ENCODE data around the gene FUT9.
"Not testable (repeated sequence)": the region's sequence is repeated elsewhere in the genome, so short reads cannot be mapped to it uniquely, and the experiment has no call there.

Gene FUT9

GRCh38 chr6:96237638-96238347 is 222.0 kb downstream of the FUT9 start:
- DNase-seq = no peak
- no peaks in the 10 kb centered on the region for H3K36me3 Mint-ChIP-seq
- H3K27me3 Mint-ChIP-seq = no peaks in the 10 kb centered on the region
- no peak overlapping the region for H3K4me3 Mint-ChIP-seq
- no peaks in the 10 kb centered on the region for H3K4me1 Mint-ChIP-seq
- H3K27ac Mint-ChIP-seq = no peak overlapping the region
- no peaks in the 10 kb centered on the region for H3K9me3 Mint-ChIP-seq
- CTCF ChIA-PET = no interaction called here

GRCh38 chr6:96246563-96246962 is 230.8 kb downstream of the FUT9 start:
- H3K27me3 Mint-ChIP-seq = no peaks in the 10 kb centered on the region
- CTCF ChIA-PET = no interaction called here
- H3K36me3 Mint-ChIP-seq = no peaks in the 10 kb centered on the region
- DNase-seq = no peak
- no peaks in the 10 kb centered on the region for H3K4me1 Mint-ChIP-seq
- no peaks in the 10 kb centered on the region for H3K9me3 Mint-ChIP-seq
- no peak overlapping the region for H3K4me3 Mint-ChIP-seq
- H3K27ac Mint-ChIP-seq = no peak overlapping the region

GRCh38 chr6:96249755-96250154 is 234.0 kb downstream of the FUT9 start:
- no peak for DNase-seq
- Mint-ChIP-seq H3K4me3 (no peak overlapping the region), H3K27me3 (no peaks in the 10 kb centered on the region), H3K9me3 (no peaks in the 10 kb centered on the region), H3K36me3 (no peaks in the 10 kb centered on the region), H3K4me1 (no peaks in the 10 kb centered on the region), H3K27ac (no peak overlapping the region)
- CTCF ChIA-PET = no interaction called here

- no peaks in the 10 kb centered on the region for H3K9me3 Mint-ChIP-seq
- no peaks in the 10 kb centered on the region for H3K36me3 Mint-ChIP-seq
- no peaks in the 10 kb centered on the region for H3K4me1 Mint-ChIP-seq
- no peak for DNase-seq
- CTCF ChIA-PET = no interaction called here
- H3K27ac Mint-ChIP-seq = no peak overlapping the region
- no peaks in the 10 kb centered on the region for H3K27me3 Mint-ChIP-seq
- H3K4me3 Mint-ChIP-seq = no peak overlapping the region
Observed at GRCh38 chr6:96257751-96258150, 242.0 kb downstream of the FUT9 start.

GRCh38 chr6:96260787-96261430 is 245.1 kb downstream of the FUT9 start:
- not testable (repeated sequence) for H3K27me3 Mint-ChIP-seq, H3K4me3 Mint-ChIP-seq, H3K36me3 Mint-ChIP-seq, H3K27ac Mint-ChIP-seq, DNase-seq, H3K4me1 Mint-ChIP-seq, H3K9me3 Mint-ChIP-seq
- CTCF ChIA-PET = interaction anchor here (1.2 kb wide), 1 partner anchor 36 kb away, joined by 3 read pairs; no protein-coding TSS in a partner anchor
